GM12875 (cell line): ENCODE measurements around the gene RPP25.

Experiments used
- H3K4me3 ChIP-seq: one replicate; pipeline ENCODE4 v1.5.1; 2011; ENCODE audit warnings: low read depth, low read length, control low read depth
- TF ChIP-seq, protein P1 (sequence below): IDR thresholded peaks from 2 replicates; pipeline ENCODE4 v1.5.1; 2011; ENCODE audit warnings: low read depth, mild to moderate bottlenecking, control low read depth, inconsistent platforms, low read length, moderate library complexity, borderline replicate concordance; ENCODE audit not compliant: insufficient read depth

RPP25 gene

DNA sequence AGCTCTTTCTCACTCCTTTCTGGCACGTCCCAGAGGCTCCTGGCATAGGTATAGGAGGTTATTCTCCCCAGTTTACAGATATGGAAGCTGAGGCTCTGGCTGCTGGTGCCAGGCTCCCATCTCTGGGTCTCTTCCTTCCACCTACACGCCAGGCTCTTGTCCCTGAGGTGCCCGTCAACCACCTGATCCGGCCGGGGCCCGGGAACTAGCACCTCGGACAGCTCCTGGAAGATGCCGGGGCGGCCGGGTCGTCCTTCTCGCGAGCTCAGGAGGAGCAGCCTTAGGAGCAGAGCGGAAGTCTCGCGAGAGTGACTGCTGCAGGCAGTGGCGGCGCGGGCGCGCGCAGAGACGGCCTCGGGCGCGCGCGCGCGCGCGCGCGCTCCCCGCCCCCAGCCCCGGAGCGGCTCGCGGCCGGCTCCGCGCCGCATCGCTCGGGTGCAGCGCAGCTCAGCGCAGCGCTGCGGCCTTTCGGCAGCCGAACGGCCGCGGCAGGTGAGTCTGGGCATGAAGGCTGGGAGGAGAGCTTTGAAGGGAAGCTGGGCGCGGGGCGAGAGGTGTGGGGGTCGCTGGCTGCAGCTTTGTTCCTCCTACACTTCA is 38.7 kb upstream of the RPP25 start, which contains the start of gene SCAMP5:
Gene SCAMP5 (plus strand): TSS at position 382 of the 597 bp plus-strand sequence. CDS start 16,277 bp downstream, outside the sequence.
- H3K4me3 ChIP-seq: peak within 1 kb of the TSS; percentile 48
- TF ChIP-seq, protein P1, sequence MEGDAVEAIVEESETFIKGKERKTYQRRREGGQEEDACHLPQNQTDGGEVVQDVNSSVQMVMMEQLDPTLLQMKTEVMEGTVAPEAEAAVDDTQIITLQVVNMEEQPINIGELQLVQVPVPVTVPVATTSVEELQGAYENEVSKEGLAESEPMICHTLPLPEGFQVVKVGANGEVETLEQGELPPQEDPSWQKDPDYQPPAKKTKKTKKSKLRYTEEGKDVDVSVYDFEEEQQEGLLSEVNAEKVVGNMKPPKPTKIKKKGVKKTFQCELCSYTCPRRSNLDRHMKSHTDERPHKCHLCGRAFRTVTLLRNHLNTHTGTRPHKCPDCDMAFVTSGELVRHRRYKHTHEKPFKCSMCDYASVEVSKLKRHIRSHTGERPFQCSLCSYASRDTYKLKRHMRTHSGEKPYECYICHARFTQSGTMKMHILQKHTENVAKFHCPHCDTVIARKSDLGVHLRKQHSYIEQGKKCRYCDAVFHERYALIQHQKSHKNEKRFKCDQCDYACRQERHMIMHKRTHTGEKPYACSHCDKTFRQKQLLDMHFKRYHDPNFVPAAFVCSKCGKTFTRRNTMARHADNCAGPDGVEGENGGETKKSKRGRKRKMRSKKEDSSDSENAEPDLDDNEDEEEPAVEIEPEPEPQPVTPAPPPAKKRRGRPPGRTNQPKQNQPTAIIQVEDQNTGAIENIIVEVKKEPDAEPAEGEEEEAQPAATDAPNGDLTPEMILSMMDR: no peak

GRCh38 chr15:74994685-74995084 is 38.1 kb upstream of the RPP25 start:
- TF ChIP-seq, protein P1: no peak
- H3K4me3 ChIP-seq: no peak overlapping the region

GRCh38 chr15:74994236-74994635 is 37.7 kb upstream of the RPP25 start:
- H3K4me3 ChIP-seq: no peak overlapping the region
- TF ChIP-seq, protein P1: no peak

DNA sequence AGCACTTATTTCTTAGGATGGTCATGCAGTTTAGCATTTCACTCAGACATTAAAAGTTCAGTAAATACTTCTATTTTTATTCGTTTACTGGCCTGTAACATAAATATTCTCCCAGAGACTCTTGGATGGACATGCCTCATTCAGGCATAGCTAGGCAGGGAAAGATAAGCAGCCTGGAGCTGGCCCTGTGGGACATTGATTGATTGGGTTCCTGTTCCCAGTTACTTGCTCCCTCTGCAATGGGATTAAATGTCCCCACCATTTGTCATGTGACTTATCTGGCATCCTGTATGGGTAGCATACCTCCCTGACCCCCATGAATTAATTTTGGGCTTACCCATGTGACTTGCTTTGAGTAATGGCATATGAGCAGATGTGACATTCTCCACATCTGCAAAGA is 36.0 kb upstream of the RPP25 start:
- no peak overlapping the region for H3K4me3 ChIP-seq
- TF ChIP-seq, protein P1: no peak

GRCh38 chr15:74989527-74989926 is 33.0 kb upstream of the RPP25 start:
- TF ChIP-seq, protein P1: no peak

DNA sequence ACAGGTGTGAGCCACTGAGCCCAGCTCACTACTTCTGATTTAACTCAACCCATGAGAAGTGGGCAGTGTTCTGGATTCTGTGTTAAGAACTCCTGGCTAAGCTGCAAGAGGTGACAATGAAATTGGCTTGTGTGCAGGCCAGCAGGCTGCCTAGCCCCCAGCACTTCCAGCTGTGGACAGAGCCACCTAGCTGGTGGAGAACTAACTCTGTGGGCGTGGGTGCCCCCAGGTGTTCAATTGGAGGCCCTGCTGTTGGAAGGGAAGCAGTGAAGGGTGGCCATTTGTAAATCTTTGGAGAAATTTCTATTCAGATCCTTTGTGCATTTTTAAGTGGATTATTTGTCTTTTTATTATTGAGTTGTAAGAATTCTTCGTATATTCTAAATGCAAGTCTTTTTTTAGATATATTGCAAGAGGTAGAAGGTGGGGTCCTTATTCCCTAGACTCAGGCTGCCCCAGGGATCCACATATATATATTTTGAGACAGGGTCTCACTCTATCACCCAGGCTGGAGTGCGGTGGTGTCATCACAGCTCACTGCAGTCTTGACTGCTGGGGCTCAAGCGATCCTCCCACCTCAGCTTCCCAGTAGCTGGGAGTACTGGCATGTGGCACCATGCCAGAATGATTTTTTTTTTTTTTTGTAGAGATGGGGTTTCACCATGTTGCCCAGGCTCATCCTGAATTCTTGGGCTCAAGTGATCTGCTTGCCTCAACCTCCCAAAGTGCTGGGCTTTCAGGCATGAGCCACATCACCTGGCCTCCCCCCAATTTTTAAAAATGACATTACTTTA is 31.6 kb upstream of the RPP25 start:
- TF ChIP-seq, protein P1: peak; percentile 40; the same call in 1 of the 2 replicates
- H3K4me3 ChIP-seq: no peak overlapping the region

More at GRCh38 chr15:74989527-74989926, 33.0 kb upstream of the RPP25 start:
- H3K4me3 ChIP-seq: no peak overlapping the region
